Measurements from ENCODE around the gene SLC22A17.
A peak's percentile ranks its signal among the peaks of the same experiment; 100 is the strongest.

The SLC22A17 gene

DNA sequence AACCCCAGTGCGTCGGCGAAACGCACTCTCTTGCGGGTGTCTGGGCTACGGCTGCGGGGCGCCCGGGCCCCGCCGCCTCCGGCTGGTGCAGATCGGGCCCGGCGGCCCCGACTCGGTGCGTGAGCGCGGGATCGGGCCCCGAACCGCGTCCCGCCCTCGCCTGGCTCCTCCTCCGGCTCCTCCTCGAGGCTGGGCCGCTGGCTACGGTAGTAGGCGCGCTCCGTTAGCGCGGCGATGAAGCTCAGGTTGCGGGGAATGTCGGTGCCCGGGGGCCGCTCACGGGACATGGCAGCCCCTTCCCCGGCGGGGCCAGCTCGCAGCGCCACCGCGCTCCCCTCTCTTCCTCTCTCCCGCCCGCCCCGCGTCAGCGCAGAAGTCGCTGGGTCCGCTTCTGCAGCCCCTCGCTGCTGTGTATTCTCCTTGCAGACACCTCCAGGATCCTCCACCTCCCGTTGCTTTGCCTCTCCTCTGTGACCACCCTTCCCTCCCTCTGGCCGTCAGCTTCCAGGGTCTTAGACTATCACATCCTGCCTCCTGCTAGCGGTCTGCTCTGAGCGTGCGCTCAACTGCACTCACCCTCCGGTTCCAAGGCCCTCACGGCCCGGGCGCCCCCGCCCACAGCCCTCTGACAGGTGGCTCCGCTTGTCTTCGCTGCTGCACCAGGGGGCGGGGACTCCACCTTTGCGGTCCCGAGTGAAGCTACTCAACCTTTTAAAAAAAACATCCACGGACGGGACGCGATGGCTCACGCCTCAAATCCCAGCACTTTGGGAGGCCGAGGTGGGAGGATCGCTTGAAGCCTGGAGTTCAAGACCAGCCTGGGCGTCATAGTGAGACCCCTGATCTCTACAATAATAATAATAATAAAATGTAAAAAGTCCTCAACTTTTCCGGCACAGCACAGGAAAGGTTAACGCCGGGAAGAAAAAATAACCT, 50.1 kb downstream of the SLC22A17 start, which contains the start of gene PPP1R3E:
Gene PPP1R3E (minus strand): TSS at position 570 of the 936 bp plus-strand sequence. CDS start 283 bp downstream, at position 287.
- DNase-seq, result peak; percentile 86

DNA sequence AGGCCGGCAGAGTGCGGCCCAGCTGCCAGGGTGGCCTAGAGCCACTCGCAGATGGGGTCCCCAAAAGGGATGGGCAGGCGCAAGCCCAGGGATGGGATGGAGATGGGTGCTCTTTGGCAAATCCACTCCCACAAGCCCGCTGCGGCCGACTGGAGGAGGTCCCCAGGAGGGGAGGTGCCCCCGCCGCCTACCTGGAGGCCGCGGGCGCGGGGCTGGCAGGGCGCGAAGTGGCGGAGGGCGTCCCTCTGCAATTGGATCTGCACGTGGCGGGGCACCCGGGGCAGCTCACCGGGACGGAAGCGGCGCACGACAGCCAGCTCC, 50.8 kb downstream of the SLC22A17 start:
- no peak for DNase-seq

DNA sequence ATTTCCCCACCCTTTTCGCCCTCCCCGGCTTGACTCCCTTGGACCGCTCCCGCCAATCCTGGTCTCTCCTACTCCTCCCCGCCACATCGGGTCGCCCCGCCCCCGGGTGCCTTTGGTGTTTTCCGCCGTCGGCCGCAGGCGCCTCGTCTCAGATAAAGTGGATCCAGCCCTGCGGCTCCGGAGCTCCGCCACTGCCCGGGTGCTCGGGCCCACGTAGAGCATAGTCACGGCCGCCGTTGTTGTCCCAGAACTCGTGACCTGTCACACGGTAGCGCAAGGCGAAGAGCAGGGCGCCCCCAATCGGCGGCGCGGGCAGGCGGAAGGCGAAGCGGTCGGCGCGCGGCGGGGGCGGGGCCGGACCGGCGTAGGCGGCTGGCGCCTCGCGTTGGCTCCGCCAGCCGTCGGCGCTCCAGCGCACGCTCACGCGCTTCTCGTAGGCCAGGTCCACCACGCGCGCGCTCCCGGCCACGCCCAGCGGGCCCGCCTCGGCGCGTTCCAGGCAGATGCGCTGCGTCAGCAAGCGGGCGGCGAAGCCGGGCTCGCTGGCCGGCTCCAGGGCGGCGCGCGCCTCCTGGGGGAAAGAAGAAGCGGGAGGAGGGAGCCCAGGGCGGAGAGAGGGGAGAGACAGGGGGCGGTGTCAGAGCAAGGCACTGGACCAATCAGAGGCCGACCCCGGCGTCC, 51.3 kb downstream of the SLC22A17 start:
- DNase-seq, result peak; percentile 98

DNA sequence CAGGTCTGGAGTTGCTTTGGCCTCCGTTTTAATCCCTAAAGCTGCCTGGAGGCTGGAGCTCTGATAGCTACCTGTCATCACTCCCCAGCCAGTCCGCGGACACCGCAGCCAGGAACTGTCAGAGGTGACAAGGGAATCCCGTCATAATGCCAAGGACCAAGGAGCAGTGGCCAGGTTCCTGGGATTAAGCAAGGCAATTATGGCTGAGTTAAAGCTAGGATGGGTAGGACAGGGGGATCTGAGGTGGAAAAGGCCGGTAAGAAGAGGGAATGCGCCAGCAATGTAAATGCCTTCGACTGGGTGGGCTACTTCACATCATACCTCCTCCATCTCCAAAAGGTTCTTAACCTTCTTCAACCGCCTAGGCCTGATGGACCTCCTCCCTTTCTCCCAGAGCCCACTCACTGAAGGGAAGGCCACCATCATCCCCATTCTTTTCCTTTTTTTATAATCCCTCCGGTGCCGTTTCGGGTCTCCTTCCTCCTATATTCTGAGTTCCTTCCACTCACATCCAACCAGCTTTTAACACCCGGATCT, 51.9 kb downstream of the SLC22A17 start:
- DNase-seq, result no peak

DNA sequence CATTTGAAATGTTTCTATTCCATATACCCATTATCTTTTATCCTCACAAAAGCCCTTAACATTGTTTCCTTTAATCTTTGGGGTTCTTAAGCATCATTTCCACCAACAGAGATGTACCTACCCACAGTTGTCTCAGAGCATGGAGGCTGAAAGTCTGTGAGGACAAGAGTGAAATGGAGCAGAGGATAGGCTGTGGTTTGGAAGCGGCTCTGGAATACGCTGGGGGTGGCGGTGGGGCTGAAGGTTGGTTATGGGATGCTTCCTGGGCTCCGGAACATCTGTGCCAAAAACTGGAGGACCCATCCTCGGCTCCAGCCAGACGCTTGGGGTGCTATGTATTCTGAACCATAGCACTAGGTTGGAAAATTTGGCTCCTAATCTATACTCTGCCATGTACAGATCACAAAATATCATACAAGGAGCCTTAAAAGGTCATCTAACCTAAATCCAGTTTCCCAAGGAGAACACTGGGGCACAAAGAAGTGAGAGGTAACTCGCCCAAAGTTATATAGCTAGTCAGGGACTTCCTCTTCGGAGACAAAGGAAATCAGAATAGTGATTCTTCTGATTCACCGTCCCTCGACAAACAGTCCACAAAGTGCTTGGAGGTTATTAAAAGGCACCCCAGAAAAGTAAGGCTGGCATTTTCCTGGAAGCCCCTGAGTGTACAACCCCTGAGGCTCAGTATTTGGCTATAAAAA, 52.6 kb downstream of the SLC22A17 start:
- DNase-seq, result no peak

DNA sequence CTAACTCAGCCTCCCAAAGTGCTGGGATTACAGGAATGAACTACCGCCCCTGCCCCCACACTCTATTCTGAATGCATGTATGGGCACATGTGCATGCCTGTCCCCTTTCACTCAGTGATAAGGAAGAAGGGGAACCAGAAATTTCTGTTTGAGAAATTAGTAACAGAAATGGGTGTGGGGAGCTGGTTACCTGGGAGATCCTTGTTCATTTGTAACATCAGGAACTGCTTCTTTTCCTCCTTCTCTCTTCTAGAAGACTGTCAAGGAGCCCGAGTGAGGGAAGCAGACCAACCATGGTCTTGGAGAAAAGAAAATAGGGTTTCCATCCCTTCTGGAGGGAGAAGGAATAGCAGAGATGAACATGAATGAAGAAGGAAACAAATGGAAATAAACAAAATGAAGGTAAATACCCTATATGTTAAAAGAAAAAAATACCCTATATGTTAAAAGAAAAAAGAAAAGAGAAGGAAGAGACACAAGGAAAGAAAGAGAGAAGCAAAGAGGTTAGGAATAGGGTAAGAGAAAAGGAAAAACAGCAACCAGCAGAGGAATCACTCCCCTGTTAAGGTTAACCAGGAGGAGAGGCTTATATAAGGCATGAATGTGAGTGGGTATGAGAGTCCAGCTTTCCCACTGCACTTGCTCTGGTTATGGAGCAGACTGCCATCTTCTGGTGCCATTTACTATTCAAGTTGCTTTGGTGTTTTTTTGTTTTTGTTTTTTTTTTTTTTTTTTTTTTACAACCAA, 53.3 kb downstream of the SLC22A17 start:
- DNase-seq, result peak; percentile 36

DNA sequence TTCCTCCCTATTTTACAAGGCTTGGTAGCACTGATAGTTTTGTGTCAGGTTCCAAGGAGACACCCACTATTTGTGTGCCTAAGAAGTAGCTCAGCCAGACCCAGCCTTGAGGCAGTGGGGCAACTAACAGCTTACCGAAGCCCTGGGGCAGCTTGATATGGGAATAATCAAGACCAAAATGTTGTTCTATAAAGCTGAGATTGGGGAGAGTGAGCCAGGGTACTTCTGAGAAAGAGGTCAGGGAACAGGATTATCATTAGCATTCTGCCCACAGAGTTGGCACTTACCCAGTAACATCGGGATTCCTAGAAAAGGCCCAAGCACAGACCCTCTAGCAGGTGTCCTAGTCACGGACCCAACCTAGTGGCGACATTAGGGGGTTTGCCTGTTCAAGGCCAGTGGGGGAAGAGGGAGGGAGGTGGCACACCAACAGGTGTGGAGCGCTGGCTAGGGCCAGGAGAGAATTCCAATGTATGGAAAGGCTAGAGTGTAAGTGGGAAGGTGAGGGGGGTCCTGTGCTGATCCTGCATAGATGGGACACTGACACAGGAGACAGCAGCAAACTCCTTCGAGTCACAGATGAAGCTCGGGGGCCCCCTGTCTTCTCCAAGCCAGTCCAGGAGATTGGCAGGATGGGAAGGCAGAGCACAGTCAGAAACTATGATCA, 54.9 kb downstream of the SLC22A17 start:
- DNase-seq, result no peak

DNA sequence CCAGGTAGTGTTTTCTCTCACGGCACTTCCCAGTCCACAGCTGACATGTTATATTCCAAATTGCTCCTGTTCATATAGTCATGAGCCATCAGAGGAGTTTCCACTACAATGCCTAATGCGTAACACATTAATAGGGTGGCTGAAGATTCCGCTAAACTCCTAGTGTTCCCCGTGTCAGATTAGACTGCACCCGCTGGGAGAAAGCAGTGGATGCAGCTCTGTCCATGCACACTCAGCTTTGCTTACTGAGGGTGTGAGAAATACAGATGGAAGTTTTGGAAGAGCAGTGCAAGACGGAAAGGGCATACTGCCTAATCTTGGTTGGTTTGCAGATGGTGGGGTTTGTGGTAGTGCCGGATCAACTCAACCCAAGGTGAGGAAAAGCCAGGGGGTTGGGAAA, 55.6 kb downstream of the SLC22A17 start:
- no peak for DNase-seq
